Stomach (tissue), 4 donors: Measurements from ENCODE around the gene MNT.

Experiments
- CTCF ChIP-seq, 7 experiments: fragments of 450-650 bp in 4 of 7; fragments of 200-600 bp in 3 of 7; sonication (generic) in 3 of 7; IDR thresholded peaks; one replicate each; pipeline ENCODE4 v1.5.1; 2016 to 2019; ENCODE audit warnings: antibody characterized with exemption in 7 of 7, control low read depth in 2 of 7, mild to moderate bottlenecking in 1 of 7
- POLR2AphosphoS5 ChIP-seq, 3 donors: sonication (generic); formaldehyde crosslinking; IDR thresholded peaks; one replicate each; pipeline ENCODE4 v1.6.1; 2016; ENCODE audit warnings: antibody characterized with exemption in 3 of 3

- TF ChIP-seq CTCF (IDR thresholded peaks at IDR 0.05) (no peak), POLR2AphosphoS5 (IDR thresholded peaks at IDR 0.05) (no peak)
Measured at GRCh38 chr17:2427215-2427614, 26.4 kb upstream of the MNT start.
